HepG2 (cell line): Measurements from ENCODE around the gene SLC25A5. TPM values are rescaled to one million over a fixed set of nuclear protein-coding genes. Genes with fewer than 3 reads are reported as not detected.
A peak's percentile ranks its signal among the peaks of the same experiment; 100 is the strongest.

Experiments used
- MAFF ChIP-seq: IDR thresholded peaks from 2 replicates; pipeline ENCODE4 v1.6.1; 2011; ENCODE audit warnings: low read depth, low read length, improper control_type of control experiment
- MAFK ChIP-seq, 2 experiments: IDR thresholded peaks in 1 of 2; conservative IDR thresholded peaks in 1 of 2; 2 replicates each; pipeline ENCODE4 v1.6.1; 2011; ENCODE audit warnings: improper control_type of control experiment in 2 of 2, low read length in 2 of 2
- NCOR1 ChIP-seq: fragments of 200-600 bp; sonication (generic); IDR thresholded peaks from 2 replicates; pipeline ENCODE4 v1.7.0; 2017; ENCODE audit warnings: antibody characterized with exemption, low read length, borderline replicate concordance
- SALL1 ChIP-seq: sonication (generic); formaldehyde crosslinking; IDR thresholded peaks from 2 replicates; pipeline ENCODE4 v1.8.0; 2022; ENCODE audit warnings: mild to moderate bottlenecking, missing genetic modification reagents
- SOX13 ChIP-seq, 3 experiments: fragments of 450-650 bp in 1 of 3; sonication (generic) in 1 of 3; formaldehyde crosslinking in 1 of 3; IDR thresholded peaks in 2 of 3; conservative IDR thresholded peaks in 1 of 3; 2 replicates each; pipeline versions ENCODE4 v1.5.0 to v1.6.1; 2016 to 2020; ENCODE audit warnings: antibody characterized with exemption in 1 of 3, mild to moderate bottlenecking in 1 of 3, missing compliant biosample characterization in 1 of 3, missing genetic modification reagents in 1 of 3, moderate library complexity in 1 of 3
- TBX3 ChIP-seq: fragments of 450-650 bp; IDR thresholded peaks from 2 replicates; pipeline ENCODE4 v1.6.1; 2017; ENCODE audit warnings: antibody characterized with exemption, mild to moderate bottlenecking, inconsistent platforms, borderline replicate concordance
- TFAP4 ChIP-seq: sonication (generic); IDR thresholded peaks from 2 replicates; pipeline ENCODE4 v1.6.1; 2016; ENCODE audit warnings: low read depth, borderline replicate concordance
- ZNF24 ChIP-seq: fragments of 450-650 bp; IDR thresholded peaks from 2 replicates; pipeline ENCODE4 v1.6.1; 2017; ENCODE audit warnings: antibody characterized with exemption, mild to moderate bottlenecking
- ZNF251 ChIP-seq: sonication (generic); formaldehyde crosslinking; IDR thresholded peaks from 2 replicates; pipeline ENCODE4 v1.9.0; 2021; ENCODE audit warnings: mild to moderate bottlenecking, missing genetic modification reagents
- ZNF468 ChIP-seq: sonication (generic); formaldehyde crosslinking; IDR thresholded peaks from 2 replicates; pipeline ENCODE4 v1.8.0; 2022; ENCODE audit warnings: mild to moderate bottlenecking, moderate library complexity, missing genetic modification reagents
- ZNF503 ChIP-seq: sonication (generic); formaldehyde crosslinking; IDR thresholded peaks from 2 replicates; pipeline ENCODE4 v1.4.0; 2020; ENCODE audit warnings: missing genetic modification reagents
- polyA plus RNA-seq, 8 experiments: library from polyadenylated mRNA; depleted of rRNA in 3 of 8; stranded (reverse) in 7 of 8; unstranded in 1 of 8; fragments of >200 nt; fragmentation: Illumina TruSeq in 4 of 8; extraction: Trizol in 4 of 8; gene quantifications; 2 replicates each; pipeline versions ENCODE4 v1.2.1 to v1.2.3, GENCODE V29; 2011 to 2016; ENCODE audit warnings: low read depth in 4 of 8, missing spikeins in 1 of 8, mixed read lengths in 1 of 8; ENCODE audit not compliant: insufficient read depth in 1 of 8
- total RNA-seq, 5 experiments: library from RNA; depleted of rRNA; stranded (reverse); fragments of >200 nt; fragmentation: Illumina TruSeq; extraction: Trizol; gene quantifications; 2 replicates each; pipeline ENCODE4 v1.2.3, GENCODE V29; 2016; ENCODE audit warnings: low read depth in 1 of 5

SLC25A5 gene
- total and polyA plus RNA-seq, 2 of the 13 experiments (the other 11 are each of a cell fraction or from before 2014, with no cell fraction given) = 300 to 402 TPM

- TF ChIP-seq SALL1 (CRISPR knock-in tag) = 0 out of 2 replicates have a peak, but pooled peaks have one; percentile 19
- 0 out of 2 replicates have a peak, but pooled peaks have one; percentile 10 for TF ChIP-seq TBX3
- TF ChIP-seq NCOR1 = peak; percentile 63; the same call in 1 of the 2 replicates
- TF ChIP-seq SOX13 (IDR thresholded peaks at IDR 0.05) = no peak
- TF ChIP-seq SOX13 (CRISPR knock-in tag; conservative IDR thresholded peaks at IDR 0.05 in 1 of 2, IDR thresholded peaks at IDR 0.05 in 1 of 2) = peak in 1 of 2 experiments; percentile 26; a peak in 1 of 4 replicates
- peak; percentile 62; the same call in 1 of the 2 replicates for TF ChIP-seq TFAP4
- TF ChIP-seq ZNF24 = peak; percentile 85; the same call in 1 of the 2 replicates
- no peak for TF ChIP-seq ZNF468
- peak; percentile 84 to 86 for TF ChIP-seq MAFK (conservative IDR thresholded peaks at IDR 0.05 in 1 of 2, IDR thresholded peaks at IDR 0.05 in 1 of 2; ENCODE audit: low read length in 2 of 2)
- TF ChIP-seq ZNF503 = 0 out of 2 replicates have a peak, but pooled peaks have one; percentile 19
- peak; percentile 89 for TF ChIP-seq MAFF
- no peak for TF ChIP-seq ZNF251 (CRISPR knock-in tag)
Measured at GRCh38 chrX:119419146-119419545, 49.1 kb upstream of the SLC25A5 start (continued).
